GM12865 (cell line): ENCODE data around the gene TOX2.

Experiments used
- DNase-seq: peaks from one replicate; pipeline ENCODE4 v3.0.0; 2010; ENCODE audit warnings: low read depth
- H3K4me3 ChIP-seq: 2 replicates; pipeline ENCODE4 v1.5.1; 2011; ENCODE audit warnings: mild to moderate bottlenecking, low read depth, low read length, control low read depth
- CTCF ChIP-seq: IDR thresholded peaks from 2 replicates; pipeline ENCODE4 v1.5.1; 2011; ENCODE audit warnings: low read length, control low read depth, low read depth, inconsistent platforms; ENCODE audit not compliant: insufficient read depth; ENCODE audit errors: missing control alignments

The TOX2 gene

GRCh38 chr20:43921227-43921780 lies 6.7 kb downstream of the TOX2 start:
- H3K4me3 ChIP-seq: no peak overlapping the region
- DNase-seq: peak; percentile 70

GRCh38 chr20:43922614-43923013 lies 8.0 kb downstream of the TOX2 start:
- no peak for DNase-seq
- TF ChIP-seq CTCF: no peak
- no peak overlapping the region for H3K4me3 ChIP-seq

More at GRCh38 chr20:43921227-43921780, 6.7 kb downstream of the TOX2 start:
- TF ChIP-seq CTCF: no peak

GRCh38 chr20:43923322-43923721 lies 8.7 kb downstream of the TOX2 start:
- TF ChIP-seq CTCF: no peak
- no peak for DNase-seq
- H3K4me3 ChIP-seq: no peak overlapping the region

- TF ChIP-seq CTCF: no peak
- no peak overlapping the region for H3K4me3 ChIP-seq
- DNase-seq: no peak
These were observed 9.3 kb downstream of the TOX2 start for GRCh38 chr20:43923917-43924316.

- DNase-seq: peak; percentile 56
- no peak overlapping the region for H3K4me3 ChIP-seq
- TF ChIP-seq CTCF: no peak
These were observed 10.6 kb downstream of the TOX2 start for GRCh38 chr20:43925215-43925614.

GRCh38 chr20:43925801-43926200 lies 11.1 kb downstream of the TOX2 start:
- no peak overlapping the region for H3K4me3 ChIP-seq

More at GRCh38 chr20:43925801-43926200, 11.1 kb downstream of the TOX2 start:
- DNase-seq: no peak
- no peak for TF ChIP-seq CTCF
